ENCODE results near the gene BCL7A.

DNA sequence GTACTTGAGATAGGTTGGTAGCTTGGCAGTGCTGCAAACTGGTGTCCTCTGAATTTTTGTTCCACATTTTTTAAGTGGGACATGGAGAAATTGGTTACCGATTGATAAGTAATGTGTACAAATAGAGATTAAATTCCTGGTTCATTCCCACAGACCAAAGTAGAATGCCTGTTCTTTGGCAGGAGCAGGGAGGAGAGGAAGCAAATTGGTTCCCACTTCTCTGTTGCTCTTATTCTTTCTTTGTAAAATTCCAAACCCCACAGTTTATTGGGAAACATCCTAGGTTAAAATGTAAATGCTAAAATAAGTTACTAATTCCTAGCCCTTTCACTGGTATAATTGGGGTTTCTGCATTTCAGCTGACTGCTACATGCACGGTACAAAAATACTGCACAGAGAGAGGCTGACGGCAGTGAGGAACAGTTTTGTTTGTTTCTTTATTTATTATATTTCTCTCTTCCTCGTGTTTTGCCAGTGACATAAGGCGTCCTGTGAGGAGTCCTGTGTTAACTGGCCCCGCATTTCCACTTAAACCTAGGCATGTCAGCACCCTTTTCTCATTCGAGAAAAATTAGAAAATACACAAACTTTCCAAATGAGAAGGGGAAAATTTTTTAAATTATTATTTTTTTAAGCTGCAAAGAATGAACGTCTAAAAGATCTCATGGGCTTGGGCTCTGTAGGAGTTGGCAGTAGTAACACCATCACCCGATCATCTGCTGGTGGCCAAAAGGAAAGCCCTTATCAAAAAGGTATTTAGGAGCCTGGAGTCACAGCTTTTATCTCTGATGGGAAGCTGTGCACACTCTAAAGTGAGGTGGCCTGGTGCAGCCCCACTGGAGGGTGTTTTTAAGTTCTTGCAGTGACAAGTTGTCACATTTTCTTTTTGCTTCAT, 25.4 kb upstream of the BCL7A start:
- TF ChIP-seq POLR2AphosphoS5 (IDR thresholded peaks at IDR 0.05; ENCODE audit: borderline replicate concordance, low read depth, low read length) = no peak
- TF ChIP-seq EZH2 (IDR thresholded peaks at IDR 0.05) = no peak
- TF ChIP-seq FOXP2 (optimal IDR thresholded peaks at IDR 0.05; ENCODE audit: control extremely low read depth, extremely low read length, insufficient read depth) = no peak

Measured in SK-N-MC (cell line).